Measurements from ENCODE around the gene RASGEF1B. TPM values are rescaled to one million over a fixed set of nuclear protein-coding genes. Genes with fewer than 3 reads are reported as not detected.

Gene RASGEF1B
- total and polyA plus RNA-seq, 2 of the 4 experiments (the other 2 are of a cell fraction): 0.09 to 0.36 TPM

DNA sequence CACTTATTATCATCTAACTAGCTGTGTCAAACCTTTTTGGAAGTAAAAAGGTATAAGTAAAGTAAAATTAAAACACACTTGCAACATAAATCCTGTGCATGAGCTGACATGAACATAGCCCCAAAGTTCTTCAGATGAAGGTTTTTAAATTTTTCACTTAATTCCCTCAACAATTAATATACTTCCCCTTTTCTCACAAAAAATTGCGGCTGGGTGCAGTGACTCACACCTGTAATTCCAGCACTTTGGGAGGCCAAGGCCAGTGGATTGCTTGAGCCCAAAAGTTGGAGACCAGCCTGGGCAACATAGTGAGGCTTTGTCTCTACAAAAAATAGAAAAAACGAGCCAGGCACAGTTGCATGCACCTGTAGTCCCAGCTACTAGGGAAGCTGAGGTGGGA lies 16.8 kb downstream of the RASGEF1B start:
- H3K4me2 ChIP-seq (ENCODE audit: low read depth, low read length): no peak overlapping the region
- H3K27me3 ChIP-seq (ENCODE audit: control insufficient read depth, insufficient read depth, low read length): no peaks in the 10 kb centered on the region; the same call in 1 of the 2 replicates
- no peaks in the 10 kb centered on the region for H3K9me3 ChIP-seq (ENCODE audit: control insufficient read depth, insufficient read depth, low read length)
- no peak overlapping the region for H3K18ac ChIP-seq (ENCODE audit: low read depth, low read length)
- no peak overlapping the region for H2BK5ac ChIP-seq (ENCODE audit: low read depth, low read length, poor library complexity, severe bottlenecking)
- H4K5ac ChIP-seq (ENCODE audit: low read depth, low read length): no peak overlapping the region
- TF ChIP-seq CHD1 (IDR thresholded peaks at IDR 0.05; ENCODE audit: low read depth, low read length) (no peak), RCOR1 (IDR thresholded peaks at IDR 0.05; ENCODE audit: insufficient replicate concordance, low read length) (no peak), RAD21 (IDR thresholded peaks at IDR 0.05; ENCODE audit: low read length) (no peak), RFX5 (IDR thresholded peaks at IDR 0.05; ENCODE audit: low read depth, low read length) (no peak)
- dilution Hi-C loops (cut with HindIII; ENCODE audit: low sequenced_read_pairs, unreplicated experiment): no loop called here
- no peak overlapping the region for H2BK15ac ChIP-seq (ENCODE audit: low read depth, low read length)
- ATAC-seq (ENCODE audit: low read depth): no peak
- H3K4ac ChIP-seq (ENCODE audit: low read depth, low read length): no peak overlapping the region
- H4K91ac ChIP-seq (ENCODE audit: insufficient read depth, low read depth, low read length): no peak overlapping the region
- H3K56ac ChIP-seq (ENCODE audit: extremely low read depth, insufficient read depth, low read length): no peak overlapping the region
- H2AFZ ChIP-seq (replicated peaks; ENCODE audit: low read length, poor library complexity): no peak overlapping the region
- H2BK120ac ChIP-seq (ENCODE audit: low read depth, low read length): no peak overlapping the region
- no peak overlapping the region for H4K8ac ChIP-seq (ENCODE audit: low read depth in 2 of 2, low read length in 2 of 2)
- H3K14ac ChIP-seq (replicated peaks; ENCODE audit: low read depth, low read length): no peak overlapping the region
- in situ Hi-C loops (cut with MboI; ENCODE audit: low sequenced_read_pairs): no loop called here
- H3K9me1 ChIP-seq (ENCODE audit: insufficient read depth, low read length): no peaks in the 10 kb centered on the region
- intact Hi-C loops (cut with micrococcal nuclease): no loop called here
- H3K4me3 ChIP-seq (ENCODE audit: insufficient read depth, low read depth, low read length): no peak overlapping the region
- peaks cover 5% of the 10 kb centered on the region; the same call in 1 of the 2 replicates for H3K4me1 ChIP-seq (ENCODE audit: control insufficient read depth, insufficient read depth, low read length)
- CTCF ChIA-PET: interaction anchor here (0.6 to 1.1 kb wide), 2 partner anchors 11 to 12 kb away, joined by 3 read pairs; no protein-coding TSS in a partner anchor
- no peaks in the 10 kb centered on the region for H4K20me1 ChIP-seq (ENCODE audit: insufficient read depth, low read length)
- H3K79me1 ChIP-seq (ENCODE audit: low read depth in 1 of 2, low read length in 2 of 2): no peaks in the 10 kb centered on the region
- no peak overlapping the region for H2AK9ac ChIP-seq (replicated peaks; ENCODE audit: low read depth, low read length, poor library complexity)
- BruUV-seq (replicated peaks): no TSS peak
- H3K9ac ChIP-seq (ENCODE audit: low read depth, low read length): no peak overlapping the region
- no peak for DNase-seq
- H3K23ac ChIP-seq (ENCODE audit: low read depth, low read length): no peak overlapping the region
- H3K36me3 ChIP-seq (ENCODE audit: control insufficient read depth, insufficient read depth, low read length): peaks cover 2% of the 10 kb centered on the region; the same call in 1 of the 2 replicates
- POLR2A ChIA-PET (ENCODE audit: unreplicated experiment): no interaction called here
- 100% methylated on average over 1 of the region's 2 CpGs; no CpG with 5 or more reads in 1 of the 2 experiments for WGBS, 2 experiments (ENCODE audit: extremely low coverage in 2 of 2, insufficient read length in 1 of 2)
- no peak overlapping the region for H3K27ac ChIP-seq (ENCODE audit: insufficient read depth, low read length)
- H2AK5ac ChIP-seq (ENCODE audit: low read depth, low read length): no peak overlapping the region
- no peak overlapping the region for H2BK20ac ChIP-seq (ENCODE audit: low read depth, low read length)

Measured in IMR-90 (cell line).